ENCODE data around the gene ABHD17C.

DNA sequence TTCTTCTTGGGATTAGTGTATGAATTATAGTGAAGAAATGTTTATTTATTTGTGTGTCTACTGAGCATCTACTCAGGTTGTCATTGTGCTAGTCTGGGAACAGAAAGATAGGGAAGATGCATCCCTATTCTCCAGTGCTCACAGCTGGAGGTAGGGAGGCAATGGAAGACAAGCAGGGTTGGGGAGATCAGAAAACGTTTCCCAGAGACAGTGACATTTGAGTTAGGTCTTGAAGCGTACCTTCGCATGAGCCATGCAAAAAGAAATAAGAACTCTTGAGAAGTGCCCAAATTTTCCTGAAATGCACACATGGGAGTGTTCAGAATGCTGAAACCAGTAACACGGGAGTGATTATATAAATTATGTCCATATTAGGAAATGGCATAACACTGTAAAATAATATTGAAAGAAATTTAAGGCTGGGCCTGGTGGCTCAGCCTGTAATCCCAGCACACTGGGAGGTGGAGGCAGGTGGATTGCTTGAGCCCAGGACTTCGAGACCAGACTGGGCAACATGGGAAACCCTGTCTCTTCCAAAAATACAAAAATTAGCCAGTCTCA lies 78.8 kb downstream of the ABHD17C start:
- no peak for TF ChIP-seq POLR2AphosphoS5 (IDR thresholded peaks at IDR 0.05; ENCODE audit: low read depth, low read length)
- TF ChIP-seq, protein P1, sequence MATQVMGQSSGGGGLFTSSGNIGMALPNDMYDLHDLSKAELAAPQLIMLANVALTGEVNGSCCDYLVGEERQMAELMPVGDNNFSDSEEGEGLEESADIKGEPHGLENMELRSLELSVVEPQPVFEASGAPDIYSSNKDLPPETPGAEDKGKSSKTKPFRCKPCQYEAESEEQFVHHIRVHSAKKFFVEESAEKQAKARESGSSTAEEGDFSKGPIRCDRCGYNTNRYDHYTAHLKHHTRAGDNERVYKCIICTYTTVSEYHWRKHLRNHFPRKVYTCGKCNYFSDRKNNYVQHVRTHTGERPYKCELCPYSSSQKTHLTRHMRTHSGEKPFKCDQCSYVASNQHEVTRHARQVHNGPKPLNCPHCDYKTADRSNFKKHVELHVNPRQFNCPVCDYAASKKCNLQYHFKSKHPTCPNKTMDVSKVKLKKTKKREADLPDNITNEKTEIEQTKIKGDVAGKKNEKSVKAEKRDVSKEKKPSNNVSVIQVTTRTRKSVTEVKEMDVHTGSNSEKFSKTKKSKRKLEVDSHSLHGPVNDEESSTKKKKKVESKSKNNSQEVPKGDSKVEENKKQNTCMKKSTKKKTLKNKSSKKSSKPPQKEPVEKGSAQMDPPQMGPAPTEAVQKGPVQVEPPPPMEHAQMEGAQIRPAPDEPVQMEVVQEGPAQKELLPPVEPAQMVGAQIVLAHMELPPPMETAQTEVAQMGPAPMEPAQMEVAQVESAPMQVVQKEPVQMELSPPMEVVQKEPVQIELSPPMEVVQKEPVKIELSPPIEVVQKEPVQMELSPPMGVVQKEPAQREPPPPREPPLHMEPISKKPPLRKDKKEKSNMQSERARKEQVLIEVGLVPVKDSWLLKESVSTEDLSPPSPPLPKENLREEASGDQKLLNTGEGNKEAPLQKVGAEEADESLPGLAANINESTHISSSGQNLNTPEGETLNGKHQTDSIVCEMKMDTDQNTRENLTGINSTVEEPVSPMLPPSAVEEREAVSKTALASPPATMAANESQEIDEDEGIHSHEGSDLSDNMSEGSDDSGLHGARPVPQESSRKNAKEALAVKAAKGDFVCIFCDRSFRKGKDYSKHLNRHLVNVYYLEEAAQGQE (IDR thresholded peaks at IDR 0.05; ENCODE audit: insufficient read depth in 1 of 2, low read depth in 2 of 2, low read length in 2 of 2) = no peak
- TF ChIP-seq SIN3A (IDR thresholded peaks at IDR 0.05; ENCODE audit: borderline replicate concordance, insufficient read depth, low read length) = no peak
- TF ChIP-seq TAF1 (IDR thresholded peaks at IDR 0.05; ENCODE audit: borderline replicate concordance, insufficient read depth, low read length) = no peak
- TF ChIP-seq FOXP2 (optimal IDR thresholded peaks at IDR 0.05; ENCODE audit: borderline replicate concordance, extremely low read depth, extremely low read length, insufficient read depth) = no peak
